NOMO-1 treated with dmso at 0.1 percent for 144 hours (cell line): ENCODE measurements around the gene ITPRID2.
"Not testable (repeated sequence)": the region's sequence is repeated elsewhere in the genome, so short reads cannot be mapped to it uniquely, and the experiment has no call there.

ENCODE experiments used
- DNase-seq: peaks from one replicate; lab custom pipeline; 2025; ENCODE audit not compliant: unreplicated experiment; lab: John Stamatoyannopoulos, UW

Gene ITPRID2

GRCh38 chr2:181915102-181915501, 23.6 kb downstream of the ITPRID2 start:
- DNase-seq, result no peak

GRCh38 chr2:181916726-181917718, 25.5 kb downstream of the ITPRID2 start:
- DNase-seq, result no peak

- no peak for DNase-seq
Measured at GRCh38 chr2:181918188-181918587, 26.7 kb downstream of the ITPRID2 start.

GRCh38 chr2:181923121-181923520, 31.6 kb downstream of the ITPRID2 start:
- DNase-seq, result no peak

- no peak for DNase-seq
Measured at GRCh38 chr2:181924336-181924735, 32.8 kb downstream of the ITPRID2 start.

- no peak for DNase-seq
Measured at GRCh38 chr2:181934694-181935093, 43.2 kb downstream of the ITPRID2 start.

- peak; percentile 51 for DNase-seq
Measured at GRCh38 chr2:181937473-181937872, 45.9 kb downstream of the ITPRID2 start.

- no peak for DNase-seq
Measured at GRCh38 chr2:181943411-181944124, 52.0 kb downstream of the ITPRID2 start.

- DNase-seq, result no peak
Measured at GRCh38 chr2:181944164-181944913, 52.8 kb downstream of the ITPRID2 start.

GRCh38 chr2:181944914-181945291, 53.4 kb downstream of the ITPRID2 start:
- no peak for DNase-seq

- DNase-seq, result no peak
Measured at GRCh38 chr2:181946444-181947127, 55.1 kb downstream of the ITPRID2 start.

GRCh38 chr2:181947273-181947672, 55.7 kb downstream of the ITPRID2 start:
- DNase-seq, result no peak

- DNase-seq, result no peak
Measured at GRCh38 chr2:181948227-181948626, 56.7 kb downstream of the ITPRID2 start.

- no peak for DNase-seq
Measured at GRCh38 chr2:181949047-181949446, 57.5 kb downstream of the ITPRID2 start.

- no peak for DNase-seq
Measured at GRCh38 chr2:181952404-181953226, 61.1 kb downstream of the ITPRID2 start.

- DNase-seq, result peak; percentile 33
Measured at GRCh38 chr2:181953881-181954537, 62.5 kb downstream of the ITPRID2 start.

- no peak for DNase-seq
Measured at GRCh38 chr2:181954538-181954883, 63.0 kb downstream of the ITPRID2 start.

GRCh38 chr2:181955010-181955409, 63.5 kb downstream of the ITPRID2 start:
- DNase-seq, result no peak

- not testable (repeated sequence) for DNase-seq
Measured at GRCh38 chr2:181955866-181956265, 64.3 kb downstream of the ITPRID2 start.
